Endometrium (tissue), 2 donors: ENCODE measurements around the gene ARNT2.
"Not testable (repeated sequence)": the region's sequence is repeated elsewhere in the genome, so short reads cannot be mapped to it uniquely, and the experiment has no call there.

Source experiments
- FAIRE-seq: peaks from 2 replicates; lab custom pipeline; 2012; peaks lifted over from hg19 to GRCh38; lab: Jason Lieb, UNC
- donor health status: control.
- donor health status: control.

The ARNT2 gene

DNA sequence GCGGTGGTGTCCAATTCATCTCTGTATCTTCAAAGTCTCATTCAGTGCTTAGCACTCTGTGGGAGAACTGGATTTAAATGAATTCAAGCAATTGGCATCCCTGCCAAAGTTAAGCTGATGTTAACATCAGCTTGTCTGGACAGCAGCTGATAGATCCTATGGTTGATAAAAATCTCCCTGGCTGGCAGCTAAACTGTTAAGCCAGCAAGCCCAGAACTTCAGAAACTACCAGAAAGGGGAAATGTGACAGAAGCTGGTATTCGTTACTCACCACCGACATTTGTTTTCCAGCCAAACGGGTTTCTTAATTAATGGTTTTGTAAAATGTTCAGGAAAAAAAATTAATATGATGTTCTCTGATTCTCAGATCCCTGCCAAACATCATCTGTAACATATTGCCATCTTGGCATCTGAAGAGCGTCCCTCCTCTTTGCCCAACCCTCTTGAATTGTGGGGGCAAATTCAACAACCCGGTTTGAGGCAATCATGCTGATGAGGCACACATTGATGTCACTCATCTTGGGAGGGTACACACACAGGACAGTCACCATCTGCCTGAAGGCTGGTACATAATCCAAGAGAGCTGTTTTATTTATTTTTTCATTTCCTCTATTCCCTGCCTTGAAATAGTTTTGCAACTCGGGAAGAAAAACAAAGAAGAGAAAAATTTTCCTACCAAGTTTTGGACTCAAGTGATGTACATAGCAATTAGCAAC is 214.7 kb downstream of the ARNT2 start:
- FAIRE-seq = no peak

DNA sequence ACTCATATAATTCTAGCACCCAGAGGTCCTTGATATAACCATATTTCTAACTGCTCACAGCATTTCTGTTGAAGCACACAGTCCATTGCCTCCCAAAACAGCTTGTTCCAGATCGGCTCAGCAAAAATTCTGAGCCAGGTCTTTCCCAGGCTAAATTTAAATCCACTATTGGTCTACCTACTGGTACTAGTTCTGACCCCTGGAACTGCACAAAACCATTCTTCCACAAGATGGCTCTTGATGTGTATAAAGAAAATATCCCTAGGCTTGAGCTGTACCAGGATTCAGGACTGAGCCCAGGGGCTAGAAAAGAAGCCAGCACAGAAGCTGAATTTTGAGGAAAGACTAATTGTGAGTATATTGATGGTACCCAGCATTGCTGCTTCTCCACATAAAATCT is 215.5 kb downstream of the ARNT2 start:
- peak; percentile 57 for FAIRE-seq

DNA sequence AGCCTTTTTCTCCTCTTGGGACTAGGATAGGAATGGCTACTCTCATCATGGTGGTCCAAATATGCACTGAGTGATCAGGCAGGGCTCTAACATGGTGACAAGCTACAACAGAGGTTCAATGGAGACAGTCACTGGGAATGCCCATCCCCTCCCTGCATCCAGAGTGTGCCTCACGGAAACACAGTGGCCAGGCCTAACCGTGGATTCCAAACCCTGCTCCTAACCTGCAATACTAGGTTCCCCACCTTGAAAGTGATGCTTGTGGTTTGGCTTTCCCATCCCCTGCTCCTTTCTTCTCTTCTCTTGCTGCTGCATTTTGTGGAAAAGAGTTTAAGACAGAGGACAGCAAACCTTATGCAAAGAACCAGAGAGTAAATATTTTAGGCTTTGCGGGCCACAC is 216.0 kb downstream of the ARNT2 start:
- no peak for FAIRE-seq

DNA sequence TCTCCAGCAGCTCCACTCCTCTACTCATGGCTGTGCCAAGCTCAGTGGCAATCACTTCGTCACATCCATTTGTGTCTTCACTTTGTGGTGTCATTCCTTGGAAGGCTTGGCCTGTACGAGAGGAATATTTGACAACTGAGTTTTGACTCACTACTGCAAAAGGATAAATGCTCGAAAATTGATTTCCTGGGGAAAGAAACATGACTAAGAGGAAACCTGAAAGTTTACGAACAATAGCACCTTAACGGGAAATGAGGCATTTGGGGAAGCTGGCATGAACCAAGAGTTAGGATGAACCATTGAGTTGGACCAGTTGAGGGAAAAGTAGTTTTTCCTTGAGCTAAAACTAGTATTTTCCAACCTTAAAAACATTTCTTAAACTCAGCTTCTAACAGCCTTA is 216.7 kb downstream of the ARNT2 start:
- FAIRE-seq = no peak

DNA sequence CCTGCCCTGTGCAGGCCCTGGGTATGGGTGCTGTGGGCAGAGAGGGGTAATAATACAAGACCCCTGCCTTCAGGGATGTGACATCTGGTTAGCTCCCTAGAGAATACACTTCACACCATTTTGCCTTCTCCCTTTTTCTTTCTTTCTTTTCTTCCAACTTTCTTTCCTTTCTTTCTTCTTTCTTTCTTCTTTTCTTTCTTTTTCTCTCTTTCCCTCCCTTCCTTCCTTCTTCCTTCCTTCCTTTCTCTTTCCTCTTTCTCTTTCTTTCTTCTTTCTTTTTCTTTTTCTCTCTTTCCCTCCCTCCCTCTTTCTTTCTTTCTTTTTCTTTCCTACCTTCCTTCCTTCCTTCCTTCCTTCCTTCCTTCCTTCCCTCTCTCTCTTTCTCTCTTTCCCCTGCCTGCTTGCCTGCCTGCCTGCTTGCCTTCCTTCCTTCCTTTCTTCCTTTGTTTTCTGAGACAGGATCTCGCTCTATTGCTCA is 222.5 kb downstream of the ARNT2 start:
- no peak for FAIRE-seq

DNA sequence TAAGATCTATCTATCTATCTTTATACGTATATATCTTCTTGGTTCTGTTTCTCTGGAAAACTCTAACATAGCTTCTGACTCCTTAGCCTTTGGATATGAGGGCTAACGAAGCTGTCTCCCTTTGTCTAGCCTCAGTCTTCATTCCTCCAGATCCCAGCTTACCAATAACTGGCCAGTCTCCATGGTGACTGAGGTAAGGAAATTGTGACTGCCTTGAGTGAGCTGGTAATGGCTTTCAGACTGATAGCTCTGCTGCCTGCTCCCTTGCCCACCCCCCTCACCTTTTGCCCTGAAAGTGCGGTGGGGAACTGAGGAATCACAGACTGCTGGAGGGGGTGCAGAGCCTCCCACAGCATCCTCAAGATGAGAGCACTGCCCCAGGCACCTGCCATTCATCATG is 225.2 kb downstream of the ARNT2 start:
- FAIRE-seq = no peak

DNA sequence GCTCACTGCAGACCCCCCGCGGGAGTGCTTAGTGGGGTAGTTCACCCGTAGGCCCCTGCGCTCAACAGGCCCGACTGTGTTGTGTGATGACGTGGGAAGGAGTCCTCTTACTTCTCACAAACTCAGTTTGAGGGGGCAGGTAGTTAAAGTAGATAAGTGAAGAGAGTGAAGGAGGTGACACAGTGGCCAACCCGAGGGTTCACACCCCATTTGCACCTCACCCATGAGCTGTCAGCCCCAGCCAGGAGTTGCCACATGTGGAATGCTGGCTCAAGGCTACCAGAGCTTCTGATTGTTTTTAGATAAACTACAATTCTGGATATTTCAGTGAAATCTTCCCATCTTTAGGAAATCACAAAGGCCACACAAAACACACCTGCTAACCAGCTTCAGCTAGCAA is 226.8 kb downstream of the ARNT2 start:
- no peak for FAIRE-seq

DNA sequence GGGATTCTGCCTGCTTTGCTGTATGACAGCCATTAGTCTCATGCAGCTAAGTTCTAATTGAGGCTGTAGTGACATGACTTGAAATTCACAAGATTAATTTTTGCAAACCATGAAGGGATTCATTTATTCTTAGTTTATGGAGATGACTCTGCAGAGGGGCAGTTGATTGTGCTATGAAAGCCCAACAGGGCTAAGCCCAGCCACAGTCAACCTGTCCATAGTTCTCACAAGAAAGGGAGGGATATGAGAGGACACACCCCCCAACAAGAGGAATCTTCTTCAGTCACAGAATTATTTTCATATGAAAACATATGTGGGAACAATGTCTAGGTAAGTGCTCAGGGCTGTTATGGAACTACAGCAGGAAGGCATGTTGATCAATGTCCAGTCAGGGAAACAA is 229.0 kb downstream of the ARNT2 start:
- FAIRE-seq = no peak

DNA sequence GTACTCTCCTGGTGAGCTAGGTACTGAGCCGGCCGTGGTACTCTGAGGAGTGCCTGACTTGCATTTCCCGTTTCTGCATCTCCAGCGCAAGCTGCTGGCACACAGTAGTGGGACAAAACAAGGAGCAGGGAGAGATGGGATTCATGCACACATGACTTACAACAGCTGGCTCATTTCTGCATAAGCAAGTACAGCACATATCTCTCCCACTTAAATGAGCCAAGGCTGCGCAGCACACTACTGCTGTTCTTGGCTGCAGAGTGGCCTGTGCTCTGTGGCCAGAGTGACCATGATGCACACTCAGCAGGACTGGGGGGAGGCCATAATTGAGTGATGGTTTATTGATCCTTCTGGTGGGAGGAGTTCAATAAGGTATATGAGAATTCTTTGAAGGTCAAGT is 231.8 kb downstream of the ARNT2 start:
- FAIRE-seq = no peak

DNA sequence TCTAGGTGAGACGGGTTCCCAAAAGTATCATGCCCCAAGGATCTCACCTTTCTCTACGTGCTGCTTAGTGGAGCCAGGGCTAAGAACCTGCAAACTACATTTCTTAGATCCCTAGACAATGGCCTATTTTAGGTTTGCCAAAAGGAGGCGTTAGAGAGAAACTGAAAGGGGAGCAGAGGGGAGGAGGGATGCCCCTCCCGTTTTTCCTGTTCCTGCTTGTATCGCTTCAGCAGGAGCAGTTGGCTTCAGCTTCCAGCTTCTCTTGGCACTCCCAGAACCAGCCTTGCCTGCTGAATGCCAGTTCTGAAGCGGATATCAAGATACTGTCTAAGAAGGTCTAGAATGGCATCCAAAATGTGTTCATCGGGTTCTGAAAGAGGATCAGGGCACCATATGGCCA is 232.5 kb downstream of the ARNT2 start:
- no peak for FAIRE-seq

DNA sequence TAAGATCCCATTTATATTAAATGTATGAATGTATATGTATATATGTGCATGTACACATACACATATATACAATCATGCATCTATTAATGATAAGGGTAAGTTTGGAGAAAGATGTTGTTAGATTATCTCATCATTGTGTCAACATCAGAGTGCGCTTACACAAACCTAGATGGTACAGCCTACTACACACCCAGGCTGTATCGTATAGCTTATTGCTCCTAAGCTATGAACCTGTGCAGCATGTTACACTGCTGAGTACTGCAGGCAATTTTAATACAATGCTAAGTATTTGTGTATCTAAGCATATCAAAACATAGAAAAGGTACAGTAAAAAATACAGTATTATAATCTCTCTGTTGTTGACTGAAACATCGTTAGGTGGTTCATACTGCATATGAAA is 233.6 kb downstream of the ARNT2 start:
- no peak for FAIRE-seq

DNA sequence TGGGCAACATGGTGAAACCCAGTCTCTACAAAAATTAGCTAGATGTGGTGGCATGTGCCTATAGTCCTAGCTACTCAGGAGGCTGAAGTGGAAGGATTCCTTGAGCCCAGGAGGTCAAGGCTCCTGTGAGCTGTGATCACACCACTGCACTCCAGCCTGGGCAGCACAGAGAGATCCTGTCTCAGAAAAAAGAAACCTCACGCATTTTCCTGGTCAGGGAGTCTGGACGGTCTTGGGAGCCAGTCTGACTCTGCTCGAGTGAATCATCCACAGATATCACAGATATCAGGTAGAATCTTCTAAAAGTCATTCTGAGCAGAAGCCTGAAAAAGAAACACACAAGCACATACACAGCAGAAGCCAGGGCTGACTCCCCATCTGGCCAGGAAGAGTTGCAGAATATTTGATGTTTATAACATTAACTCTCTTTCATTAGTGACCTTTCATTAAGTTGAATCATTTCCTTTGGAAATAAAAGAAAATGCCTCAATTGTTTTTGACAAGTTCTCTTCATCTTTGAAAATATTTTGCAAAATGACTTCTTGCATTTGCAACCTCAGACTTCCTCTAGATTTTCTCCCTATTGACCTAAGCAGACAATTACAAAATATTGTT is 234.5 kb downstream of the ARNT2 start:
- peak; percentile 86 for FAIRE-seq

DNA sequence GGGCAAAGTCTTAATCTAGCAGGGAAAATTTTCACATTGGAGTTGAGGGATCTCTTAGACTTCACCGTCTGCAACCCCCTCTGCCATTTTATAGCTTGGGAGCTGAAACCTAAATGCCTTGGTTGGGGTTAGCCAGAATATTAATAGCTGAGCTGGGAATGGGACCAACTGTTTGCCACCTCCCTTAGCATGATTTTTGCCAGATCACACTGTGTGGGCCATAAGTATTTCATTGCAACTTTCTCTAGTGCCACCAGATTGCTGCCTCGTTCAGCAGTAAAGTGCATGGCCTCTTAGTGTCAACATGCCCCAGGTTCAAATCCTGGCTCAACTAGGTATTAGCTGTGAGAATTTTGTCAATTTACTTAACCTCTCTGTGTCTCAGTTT is 235.0 kb downstream of the ARNT2 start:
- FAIRE-seq = no peak

DNA sequence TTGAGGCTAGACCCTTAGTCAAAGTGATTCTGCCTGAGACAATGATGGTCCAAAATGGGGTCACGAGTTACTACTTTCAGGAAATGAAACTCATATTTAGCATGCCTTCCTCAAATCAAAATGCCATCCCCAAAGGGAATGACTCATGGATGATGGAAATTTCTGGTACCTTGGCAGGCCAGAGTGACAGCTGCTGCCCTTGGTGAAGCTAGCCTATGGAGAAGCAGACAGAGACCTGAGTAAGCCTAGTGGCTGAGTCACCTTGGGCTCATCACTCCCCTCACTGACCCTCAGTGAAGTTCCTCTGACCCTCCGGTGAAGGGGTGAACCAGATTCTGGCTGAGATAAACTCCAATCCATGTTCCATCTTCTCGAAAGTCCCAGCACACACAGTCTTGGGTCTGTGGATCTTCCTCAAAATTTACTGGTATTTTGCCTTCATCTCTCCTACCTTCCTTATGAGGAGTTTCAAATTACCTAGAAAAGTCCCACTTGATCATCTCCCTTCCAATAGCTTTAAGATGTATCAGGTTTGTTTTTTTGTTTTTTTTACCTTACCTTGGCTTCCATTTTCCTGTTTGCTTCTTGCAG is 236.4 kb downstream of the ARNT2 start:
- FAIRE-seq = no peak

DNA sequence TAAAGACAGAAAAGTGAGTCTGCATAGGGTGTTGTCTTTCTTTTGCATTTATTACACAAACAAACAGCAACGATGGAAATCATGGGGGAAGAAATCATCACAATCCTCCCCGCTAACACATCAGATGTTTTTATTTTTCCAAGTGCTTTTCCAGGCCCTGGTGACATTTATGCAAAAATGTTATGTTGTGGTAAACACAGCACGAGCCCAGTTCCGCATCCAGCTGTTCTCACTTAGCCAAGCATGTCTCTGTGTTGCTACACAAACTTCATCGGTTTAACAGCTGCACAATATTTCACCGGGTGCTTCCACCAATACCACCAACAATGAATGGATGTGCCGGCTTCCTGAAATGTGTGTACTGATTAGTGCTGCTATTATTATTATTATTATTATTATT is 237.2 kb downstream of the ARNT2 start:
- FAIRE-seq = peak; percentile 89

DNA sequence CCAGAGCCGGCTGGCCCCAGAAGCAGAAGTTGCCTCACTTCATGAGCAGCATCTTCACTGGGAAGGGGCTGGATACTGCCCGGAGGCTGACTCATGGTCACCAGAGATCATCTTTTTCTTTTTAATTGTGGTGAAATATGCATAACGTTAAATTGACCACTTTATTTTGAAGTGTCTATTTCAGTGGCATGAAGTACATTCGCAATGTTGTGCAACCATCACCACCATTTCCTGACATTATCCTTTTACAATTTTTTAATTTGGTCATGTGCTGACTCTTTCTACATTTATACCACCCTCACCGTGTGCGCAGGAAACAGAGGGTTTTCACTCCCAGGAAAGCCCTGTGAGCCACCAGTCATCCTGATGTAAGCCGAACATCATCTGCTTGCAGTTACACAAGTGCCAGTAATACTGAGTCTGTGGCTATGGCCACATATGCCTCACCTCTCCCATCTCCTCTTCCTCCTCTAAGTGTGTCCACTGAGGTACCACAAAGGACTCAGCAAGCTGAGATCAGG is 239.3 kb downstream of the ARNT2 start:
- FAIRE-seq = no peak

DNA sequence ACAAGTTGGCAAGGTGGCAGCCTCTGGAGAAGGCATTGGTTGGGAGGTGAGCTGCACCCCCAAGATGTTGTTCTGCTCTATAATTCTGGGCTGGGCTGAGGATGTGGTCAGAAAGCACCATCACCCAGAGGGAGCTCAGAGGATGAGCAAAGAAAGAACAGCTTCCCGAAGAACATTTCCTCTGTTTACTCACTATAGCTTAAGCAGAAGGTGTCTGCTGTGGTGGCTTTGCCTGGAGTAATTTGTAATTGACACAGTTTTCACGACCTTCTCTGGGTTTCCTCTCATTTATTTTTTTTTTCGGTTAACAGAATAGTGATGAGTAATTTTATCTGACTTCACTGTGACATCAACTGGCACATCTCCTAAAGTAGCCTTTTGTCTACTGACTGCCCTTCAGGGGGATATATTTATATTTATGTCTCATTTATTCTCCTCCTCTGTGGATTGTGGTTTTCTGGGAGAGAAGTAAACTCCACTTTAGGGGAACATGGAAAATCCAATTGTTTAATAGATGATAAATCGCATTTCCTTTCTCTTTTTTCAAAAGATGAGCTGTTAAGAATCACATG is 241.4 kb downstream of the ARNT2 start:
- no peak for FAIRE-seq

DNA sequence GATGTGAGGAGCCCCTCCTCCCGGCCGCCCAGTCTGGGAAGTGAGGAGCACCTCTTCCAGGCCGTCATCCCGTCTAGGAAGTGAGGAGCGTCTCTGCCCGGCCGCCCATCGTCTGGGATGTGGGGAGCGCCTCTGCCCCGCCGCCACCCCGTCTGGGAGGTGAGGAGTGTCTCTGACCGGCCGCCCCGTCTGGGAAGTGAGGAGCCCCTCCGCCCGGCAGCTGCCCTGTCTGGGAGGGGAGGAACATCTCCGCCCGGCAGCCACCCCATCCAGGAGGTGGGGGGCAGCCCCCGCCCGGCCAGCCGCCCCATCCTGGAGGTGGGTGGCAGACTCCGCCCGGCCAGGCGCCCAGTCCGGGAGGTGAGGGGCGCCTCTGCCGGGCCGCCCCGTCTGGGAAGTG is 243.2 kb downstream of the ARNT2 start:
- FAIRE-seq = not testable (repeated sequence)
